ENCODE measurements around the gene SNAPIN.
A peak's percentile ranks its signal among the peaks of the same experiment; 100 is the strongest.
"Not testable (repeated sequence)": the region's sequence is repeated elsewhere in the genome, so short reads cannot be mapped to it uniquely, and the experiment has no call there.

The SNAPIN gene

DNA sequence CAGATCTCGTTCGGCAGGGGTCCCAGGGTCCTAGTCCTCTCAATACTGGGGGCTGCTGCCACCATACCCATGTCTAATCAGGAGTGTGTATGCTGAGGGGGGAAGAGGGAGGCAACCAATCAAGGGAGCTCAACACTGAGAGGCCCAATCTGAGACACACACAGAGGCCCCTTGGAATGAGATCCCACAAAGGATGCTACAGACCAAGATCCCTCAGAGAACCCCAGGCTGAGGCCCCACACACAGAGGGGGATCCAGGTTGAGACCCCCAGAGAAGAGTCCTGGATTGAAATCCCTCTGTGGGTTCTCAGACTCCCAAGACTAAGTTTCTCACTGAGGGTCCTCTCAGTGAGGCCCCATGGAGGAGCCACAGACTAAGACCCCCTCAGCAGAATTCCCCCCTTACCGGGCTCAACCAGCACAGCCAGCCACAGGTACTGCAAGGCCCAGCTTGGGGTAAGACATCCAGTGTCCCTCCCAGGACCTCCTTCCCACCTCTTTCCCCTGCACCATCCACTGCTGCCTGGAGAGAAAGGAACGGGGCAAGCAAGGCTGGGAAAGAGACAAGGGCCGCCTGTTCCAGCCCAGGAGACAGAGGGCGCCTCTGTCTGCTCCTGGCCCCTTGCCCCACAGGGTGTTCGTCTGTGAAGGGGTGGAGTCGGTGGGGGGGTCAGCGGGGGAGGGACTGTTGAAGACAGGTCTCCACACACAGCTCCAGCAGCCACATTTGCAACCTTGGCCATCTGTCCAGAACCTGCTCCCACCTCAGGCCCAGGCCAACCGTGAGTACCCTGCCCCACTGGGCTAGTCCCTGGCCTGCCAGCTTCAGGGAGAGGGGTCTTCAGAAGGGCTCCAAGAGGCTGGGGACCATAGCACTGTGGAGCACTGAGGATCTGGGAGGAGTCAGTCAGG is 30.5 kb upstream of the SNAPIN start, which contains the start of gene S100A1:
TSS of gene S100A1 (plus strand) at position 720 of the 912 bp plus-strand sequence. CDS start 2,088 bp downstream, outside the sequence.
- no peak for DNase-seq

GRCh38 chr1:153628638-153629342 is 29.7 kb upstream of the SNAPIN start:
- DNase-seq = no peak

DNA sequence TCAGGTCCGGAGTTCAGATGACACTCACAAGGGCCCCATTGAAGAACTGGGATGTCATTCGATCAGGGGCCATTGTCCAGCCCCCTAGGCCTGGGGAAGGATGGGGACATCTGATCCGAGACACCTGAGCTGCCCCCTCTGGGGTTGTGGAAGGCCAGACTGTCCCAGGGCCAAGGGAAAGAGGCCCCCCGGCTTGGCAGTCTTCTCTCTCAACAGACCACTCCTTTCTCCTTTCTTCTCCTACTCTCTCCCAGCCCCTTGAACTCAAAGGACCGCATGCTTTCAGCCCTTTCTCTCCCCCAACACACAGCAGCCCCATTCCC is 29.2 kb upstream of the SNAPIN start:
- DNase-seq = no peak

DNA sequence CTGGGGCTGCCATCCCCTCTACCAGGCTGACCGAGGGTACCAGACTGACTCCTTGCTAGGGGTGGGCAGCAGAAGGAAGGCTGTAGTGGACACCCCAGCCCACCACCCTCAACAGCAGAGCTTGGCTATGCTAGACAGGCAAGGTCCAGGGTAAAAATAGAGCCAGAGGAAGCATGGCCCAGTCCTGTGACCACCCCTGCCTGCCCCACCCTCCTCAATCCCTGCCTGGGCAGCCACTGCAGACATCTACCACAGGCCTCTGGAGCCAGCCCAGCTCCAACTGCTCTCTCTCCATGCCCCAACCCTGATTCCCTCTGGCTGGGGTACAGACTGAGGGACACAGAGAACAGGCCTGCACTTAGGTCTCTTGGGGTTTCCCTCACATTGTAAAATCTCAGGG is 28.5 kb upstream of the SNAPIN start:
- DNase-seq = no peak

DNA sequence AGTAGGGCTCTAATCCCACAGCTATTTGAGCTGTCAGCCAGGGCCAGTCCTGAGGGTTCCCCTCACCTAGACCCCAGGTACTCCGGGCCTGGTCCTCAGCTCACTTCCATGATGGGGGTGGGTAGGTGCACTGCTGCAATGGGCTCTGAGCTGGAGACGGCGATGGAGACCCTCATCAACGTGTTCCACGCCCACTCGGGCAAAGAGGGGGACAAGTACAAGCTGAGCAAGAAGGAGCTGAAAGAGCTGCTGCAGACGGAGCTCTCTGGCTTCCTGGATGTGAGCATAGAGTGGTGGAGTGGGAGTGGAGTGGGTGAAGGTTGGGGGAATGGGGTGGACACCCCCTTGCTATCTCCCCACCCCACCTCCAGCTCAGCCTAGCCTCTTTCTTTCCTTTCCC is 28.1 kb upstream of the SNAPIN start:
- no peak for DNase-seq

GRCh38 chr1:153631047-153632022 is 27.2 kb upstream of the SNAPIN start:
- no peak for DNase-seq

DNA sequence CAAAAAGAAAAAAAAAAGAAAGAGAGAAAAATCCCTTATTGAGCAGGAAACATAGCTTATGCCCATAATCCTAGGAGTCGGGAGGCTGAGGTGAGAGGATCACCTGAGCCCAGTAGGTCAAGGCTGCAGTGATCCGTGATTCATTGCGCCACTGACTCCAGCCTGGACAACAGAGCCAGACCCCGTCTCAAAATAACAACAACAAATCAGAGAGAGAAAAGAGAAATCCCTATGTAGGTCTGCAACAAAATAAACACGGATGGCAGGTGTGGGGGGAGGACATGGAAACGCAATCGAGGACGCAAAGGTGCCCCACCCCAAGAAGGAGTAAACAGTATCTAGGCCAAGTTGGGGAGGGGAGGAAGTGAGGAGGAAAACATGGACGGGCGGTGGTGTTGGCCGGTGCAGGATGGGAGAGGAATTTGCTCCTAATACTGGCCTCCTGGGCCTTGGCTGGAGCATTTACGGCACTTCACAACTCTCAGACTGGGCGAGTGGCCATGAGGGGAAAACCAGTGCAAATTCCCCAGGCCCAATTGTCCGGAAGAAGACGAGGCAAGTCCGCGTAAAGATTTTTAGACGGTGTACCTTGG is 25.2 kb upstream of the SNAPIN start:
- no peak for DNase-seq

DNA sequence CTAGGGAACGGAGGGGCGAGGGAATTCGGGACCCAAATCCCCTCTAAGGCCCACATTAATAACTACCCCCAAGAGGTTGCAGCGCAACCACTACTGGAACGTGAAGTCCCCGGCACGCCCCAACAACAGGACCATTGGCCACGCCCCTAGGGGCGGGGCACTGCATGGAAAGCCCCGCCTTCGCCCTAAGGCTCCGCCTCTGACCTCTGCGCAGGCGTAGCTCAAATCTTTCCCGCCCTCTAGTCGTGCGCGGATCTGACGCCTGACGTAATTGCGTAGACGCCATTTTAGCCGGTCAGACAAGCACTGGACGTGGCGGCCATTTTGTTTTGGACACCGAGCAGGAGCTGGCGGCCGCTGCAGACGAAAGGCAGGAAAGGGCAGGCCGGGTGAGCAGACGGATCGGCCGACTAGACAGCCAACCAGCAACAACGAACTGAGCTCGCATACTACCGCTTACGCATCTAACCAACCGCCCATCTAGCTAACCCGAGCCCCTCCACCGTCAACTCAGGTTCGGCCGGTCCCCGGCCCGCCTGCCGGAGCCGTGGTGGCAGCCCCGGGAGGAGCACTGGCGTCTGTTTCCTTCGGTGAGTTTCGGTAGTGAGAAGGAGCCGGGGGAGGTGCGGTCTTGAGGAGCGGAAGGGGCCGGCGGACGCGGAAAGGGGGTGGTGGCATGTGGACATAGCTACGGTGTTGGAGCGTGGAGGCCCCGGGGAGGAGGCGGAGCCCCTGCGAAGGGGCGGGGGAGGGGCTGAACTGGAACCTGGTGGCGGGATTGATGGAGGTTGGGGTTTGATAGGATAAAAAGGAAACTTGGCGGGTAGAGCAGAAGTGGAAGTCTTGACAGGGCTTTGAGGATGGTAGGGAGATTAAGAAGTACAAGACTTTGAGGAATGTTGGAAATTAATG is 24.5 kb upstream of the SNAPIN start, which contains the start of gene CHTOP:
TSS of gene CHTOP (plus strand) at position 313 of the 912 bp plus-strand sequence. CDS start 2,523 bp downstream, outside the sequence.
- peak; percentile 96 to 97 for DNase-seq

DNA sequence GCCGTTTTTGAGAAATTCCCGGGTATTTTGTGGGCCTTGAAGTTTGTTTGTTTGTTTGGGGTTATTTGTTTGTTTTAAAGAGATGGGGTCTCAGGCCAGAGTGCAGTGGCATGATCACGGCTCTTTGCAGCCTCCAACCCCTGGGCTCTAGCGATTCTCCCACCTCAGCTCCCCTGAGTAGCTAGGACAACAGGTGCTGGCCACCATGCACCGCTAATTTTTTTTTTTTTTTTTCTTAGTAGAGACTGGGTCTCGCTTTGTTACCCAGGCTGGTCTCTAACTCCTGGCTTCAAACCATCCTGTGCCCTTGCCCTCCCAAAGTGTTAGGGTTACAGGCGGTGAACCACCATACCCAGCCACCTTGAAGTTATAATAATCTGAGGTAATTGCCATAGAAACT is 22.6 kb upstream of the SNAPIN start:
- no peak for DNase-seq

DNA sequence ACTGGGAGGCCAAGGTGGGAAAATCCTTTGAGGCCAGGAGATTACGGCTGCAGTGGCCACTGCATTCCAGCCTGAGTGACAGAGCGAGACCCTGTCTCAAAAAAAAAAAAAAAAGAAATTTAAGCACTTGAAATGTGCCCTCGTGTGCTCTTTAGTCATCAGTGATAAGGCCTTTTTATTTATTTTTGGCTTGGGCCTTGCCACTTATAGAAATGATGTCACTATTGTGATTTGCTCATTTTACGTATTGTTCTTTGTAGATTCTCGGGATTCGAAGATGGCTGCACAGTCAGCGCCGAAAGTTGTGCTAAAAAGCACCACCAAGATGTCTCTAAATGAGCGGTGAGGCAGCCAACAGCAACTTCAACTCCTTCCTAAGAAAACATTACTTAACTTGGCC is 22.2 kb upstream of the SNAPIN start:
- DNase-seq = no peak

DNA sequence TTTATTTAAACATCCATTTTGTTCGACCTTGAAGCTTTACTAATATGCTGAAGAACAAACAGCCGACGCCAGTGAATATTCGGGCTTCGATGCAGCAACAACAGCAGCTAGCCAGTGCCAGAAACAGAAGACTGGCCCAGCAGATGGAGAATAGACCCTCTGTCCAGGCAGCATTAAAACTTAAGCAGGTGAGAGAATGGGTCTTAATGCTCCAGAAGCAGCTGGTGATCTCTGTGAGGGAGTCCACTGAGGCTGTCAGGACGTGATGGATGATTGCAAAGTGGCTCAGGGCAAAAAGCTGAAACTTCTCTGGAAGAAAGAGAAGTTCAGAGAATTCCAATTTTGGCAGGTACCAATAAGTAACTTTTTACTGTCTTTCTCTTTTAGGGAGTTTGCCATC is 20.2 kb upstream of the SNAPIN start:
- DNase-seq = no peak

- no peak for DNase-seq
Measured at GRCh38 chr1:153639280-153639679, 19.2 kb upstream of the SNAPIN start.

GRCh38 chr1:153640213-153640612 is 18.3 kb upstream of the SNAPIN start:
- not testable (repeated sequence) for DNase-seq

GRCh38 chr1:153640861-153641260 is 17.6 kb upstream of the SNAPIN start:
- DNase-seq = no peak

DNA sequence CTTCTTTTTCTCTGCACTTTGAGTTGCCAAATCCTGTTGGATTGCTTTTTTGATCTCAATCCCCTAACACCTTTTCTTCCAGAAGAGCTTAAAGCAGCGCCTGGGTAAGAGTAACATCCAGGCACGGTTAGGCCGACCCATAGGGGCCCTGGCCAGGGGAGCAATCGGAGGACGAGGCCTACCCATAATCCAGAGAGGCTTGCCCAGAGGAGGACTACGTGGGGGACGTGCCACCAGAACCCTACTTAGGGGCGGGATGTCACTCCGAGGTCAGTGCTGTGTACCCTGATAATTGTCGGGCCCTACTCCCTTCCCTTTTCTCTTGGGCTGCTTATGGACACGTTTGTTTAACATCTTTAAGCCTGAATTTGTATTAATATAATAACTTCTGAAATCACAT is 16.3 kb upstream of the SNAPIN start:
- DNase-seq = no peak

DNA sequence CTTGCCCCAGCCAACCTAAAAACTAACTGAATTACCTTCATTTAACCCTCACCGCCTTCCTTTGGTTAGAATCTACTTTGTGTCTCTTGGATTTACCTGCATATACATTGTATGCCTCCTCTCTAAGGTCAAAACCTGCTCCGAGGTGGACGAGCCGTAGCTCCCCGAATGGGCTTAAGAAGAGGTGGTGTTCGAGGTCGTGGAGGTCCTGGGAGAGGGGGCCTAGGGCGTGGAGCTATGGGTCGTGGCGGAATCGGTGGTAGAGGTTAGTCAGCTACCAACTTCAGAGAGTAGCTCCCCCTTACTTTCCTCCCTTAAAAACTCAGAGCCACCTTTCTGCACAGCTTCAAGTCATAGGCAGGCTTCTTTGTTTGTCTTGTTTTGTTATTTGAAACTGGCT is 15.4 kb upstream of the SNAPIN start:
- no peak for DNase-seq

DNA sequence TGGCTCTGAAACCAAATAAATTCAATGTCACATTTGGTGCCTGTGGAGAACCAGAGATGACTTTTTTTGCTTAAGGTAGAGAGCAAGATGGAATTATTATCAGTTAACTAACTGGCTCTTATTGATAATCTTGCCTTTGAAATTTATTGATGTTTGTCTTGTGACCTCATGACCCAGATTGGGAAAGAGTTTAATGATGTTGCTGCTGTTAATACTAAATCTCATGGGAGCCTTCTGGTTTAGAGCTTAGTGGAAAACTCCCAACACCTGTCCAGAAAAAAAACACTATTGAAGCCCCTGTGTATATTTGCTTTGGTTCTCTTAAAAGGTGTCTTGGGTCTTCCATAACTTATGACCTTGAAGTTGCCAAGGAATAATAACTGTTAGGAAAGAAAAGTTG is 14.7 kb upstream of the SNAPIN start:
- DNase-seq = no peak

DNA sequence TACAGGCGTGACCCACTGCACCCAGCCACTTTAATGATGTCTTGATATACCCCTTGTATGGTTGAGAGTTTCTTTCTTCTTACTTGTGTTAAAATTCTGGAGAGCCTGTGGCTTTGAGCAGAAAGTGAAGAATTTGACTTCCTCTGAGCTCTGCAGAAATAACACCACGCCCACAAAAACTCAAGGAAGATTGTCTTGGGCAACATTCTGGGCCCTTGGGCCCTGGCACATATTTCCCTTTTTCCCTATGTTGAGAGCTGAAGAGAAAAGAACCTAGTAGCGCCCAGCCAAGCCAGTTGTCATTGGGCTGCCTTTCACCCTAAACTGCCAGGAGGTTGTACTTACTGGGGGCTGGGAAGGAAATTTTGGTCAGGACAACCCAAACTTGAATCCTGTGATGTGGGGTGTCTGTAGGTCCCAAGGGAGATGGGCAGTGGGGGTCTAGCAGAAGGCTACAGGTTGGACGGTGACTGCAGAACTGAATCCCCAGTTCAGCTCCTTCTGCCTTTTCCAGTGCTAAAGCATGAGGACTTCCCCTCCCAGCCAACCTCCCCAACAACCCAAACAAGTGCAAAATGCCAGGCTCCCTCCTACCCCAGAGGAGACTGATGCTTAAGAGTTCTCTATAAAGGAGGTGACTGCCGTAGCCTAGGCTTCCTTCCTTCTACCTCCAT is 11.7 kb upstream of the SNAPIN start:
- DNase-seq = no peak

GRCh38 chr1:153647346-153647714 is 11.2 kb upstream of the SNAPIN start:
- no peak for DNase-seq

DNA sequence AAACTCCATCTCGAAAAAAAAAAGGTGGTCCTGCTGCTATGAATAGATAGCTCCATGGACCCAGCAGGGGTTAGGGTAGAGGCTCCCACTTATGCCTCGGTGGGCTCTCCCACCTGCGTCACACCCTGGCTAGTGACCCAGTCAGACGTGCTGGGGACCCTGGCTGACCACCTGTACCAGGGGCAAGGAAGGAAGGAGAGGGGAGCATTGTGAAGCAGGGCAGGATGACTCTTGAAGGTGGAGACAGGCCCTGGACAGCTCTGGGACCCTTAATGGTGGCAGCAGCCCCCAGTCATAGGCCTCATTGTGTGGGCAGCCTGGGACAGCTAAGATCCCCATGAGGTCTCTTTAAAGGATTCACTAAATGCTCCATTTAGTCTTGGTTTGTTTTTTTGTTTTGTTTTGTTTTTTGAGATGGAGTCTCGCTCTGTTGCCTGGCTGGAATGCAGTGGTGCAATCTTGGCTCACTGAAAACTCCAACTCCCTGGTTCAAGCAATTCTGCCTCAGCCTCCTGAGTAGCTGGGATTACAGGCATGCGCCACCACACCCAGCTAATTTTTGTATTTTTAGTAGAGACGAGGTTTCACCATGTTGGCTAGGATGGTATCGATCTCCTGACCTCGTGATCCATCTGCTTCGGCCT is 10.4 kb upstream of the SNAPIN start:
- DNase-seq = no peak

All from CD4-positive, alpha-beta T cell treated with Interferon alpha-2 for 1 hour (primary cell).